Activated T-helper 1 cell treated with Interleukin-2 at 50 U/mL for 16 hours (primary cell): ENCODE results near the gene BIRC2.
"Not testable (repeated sequence)": the region's sequence is repeated elsewhere in the genome, so short reads cannot be mapped to it uniquely, and the experiment has no call there.

Experiments
- DNase-seq: peaks from one replicate; pipeline ENCODE4 v3.0.0-alpha.2; 2020; ENCODE audit warnings: low read depth

Gene BIRC2

GRCh38 chr11:102323542-102324251 lies 23.3 kb upstream of the BIRC2 start:
- no peak for DNase-seq

- DNase-seq: no peak
These were observed 21.9 kb upstream of the BIRC2 start for GRCh38 chr11:102325088-102325487.

DNA sequence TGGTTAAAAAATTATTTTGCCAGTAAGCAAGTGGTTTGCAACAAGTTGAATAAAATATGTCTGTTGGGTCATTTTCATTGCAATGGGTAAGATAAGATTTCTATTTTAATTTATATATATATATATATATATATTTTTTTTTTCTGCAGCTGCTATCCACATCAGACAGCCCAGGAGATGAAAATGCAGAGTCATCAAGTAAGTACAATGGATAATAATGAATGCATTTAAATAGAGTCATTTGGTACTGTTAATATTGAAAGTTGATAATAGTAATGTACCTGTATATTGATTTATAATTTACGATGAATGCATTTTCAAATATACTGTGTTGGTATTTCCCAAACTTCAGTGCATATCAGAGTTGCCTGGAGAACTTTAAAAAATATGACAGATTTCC lies 18.3 kb upstream of the BIRC2 start:
- no peak for DNase-seq

DNA sequence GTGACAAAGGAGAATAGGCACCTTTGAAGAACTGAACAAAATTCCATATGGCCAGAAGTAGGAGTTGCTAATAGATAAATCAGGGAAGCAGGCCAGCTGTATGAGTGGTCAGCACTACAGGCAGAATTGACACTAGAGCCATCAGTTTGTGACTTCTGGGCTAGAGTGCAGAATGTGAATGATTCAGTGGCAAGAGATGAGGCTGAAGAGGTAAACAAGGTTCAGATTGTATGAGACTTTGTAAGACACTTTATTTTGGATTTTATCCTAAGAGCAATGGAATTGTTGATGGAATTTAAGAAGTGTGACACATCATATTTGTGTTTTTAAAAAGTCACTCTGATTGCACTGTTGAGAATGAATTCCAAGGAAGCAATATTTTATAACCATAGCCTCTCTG lies 16.8 kb upstream of the BIRC2 start:
- DNase-seq: no peak

DNA sequence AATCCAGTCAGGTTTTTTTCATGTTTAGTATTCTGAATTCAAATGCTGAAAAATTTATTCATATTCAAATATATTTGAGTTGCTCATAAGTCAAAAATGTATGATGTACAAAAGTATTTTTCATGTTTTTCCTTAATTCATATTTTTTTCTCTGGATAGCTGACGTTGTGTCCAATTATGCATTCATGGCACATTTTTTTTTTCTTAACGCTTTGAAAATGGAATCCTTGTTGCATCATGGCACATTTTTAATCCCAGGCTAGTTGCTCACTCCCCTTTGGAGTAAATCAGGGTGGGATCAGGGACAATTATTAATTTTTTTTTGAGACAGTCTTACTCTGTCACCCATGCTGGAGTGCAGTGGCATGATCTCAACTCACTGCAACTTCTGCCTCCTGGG lies 15.7 kb upstream of the BIRC2 start:
- no peak for DNase-seq

- no peak for DNase-seq
These were observed 14.4 kb upstream of the BIRC2 start for GRCh38 chr11:102332611-102332994.

DNA sequence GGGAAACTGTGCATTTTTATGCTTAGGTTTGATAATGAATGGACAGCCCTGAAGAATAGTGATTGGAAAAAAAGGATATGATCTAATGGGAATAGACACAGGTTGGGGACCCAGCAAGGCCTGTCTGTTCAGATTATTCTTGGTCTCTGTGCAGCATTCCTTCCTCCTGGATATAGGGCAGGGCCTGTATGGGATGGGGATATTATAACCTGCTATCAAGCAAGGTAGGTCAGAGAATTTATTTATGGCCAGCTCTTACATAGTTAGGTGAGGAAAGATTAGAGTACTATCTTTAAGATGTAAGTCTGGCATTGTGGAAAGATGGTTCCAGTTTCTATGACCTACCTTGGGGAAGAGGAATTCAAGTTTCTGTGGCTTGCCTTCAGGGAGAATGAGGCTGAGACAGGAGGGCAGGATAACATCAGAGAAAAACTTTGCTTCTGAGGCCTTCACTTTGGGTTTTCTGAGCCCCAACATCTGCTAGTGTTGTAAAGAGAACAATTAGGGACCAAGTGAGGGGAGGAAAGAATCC lies 8.5 kb upstream of the BIRC2 start:
- no peak for DNase-seq

DNA sequence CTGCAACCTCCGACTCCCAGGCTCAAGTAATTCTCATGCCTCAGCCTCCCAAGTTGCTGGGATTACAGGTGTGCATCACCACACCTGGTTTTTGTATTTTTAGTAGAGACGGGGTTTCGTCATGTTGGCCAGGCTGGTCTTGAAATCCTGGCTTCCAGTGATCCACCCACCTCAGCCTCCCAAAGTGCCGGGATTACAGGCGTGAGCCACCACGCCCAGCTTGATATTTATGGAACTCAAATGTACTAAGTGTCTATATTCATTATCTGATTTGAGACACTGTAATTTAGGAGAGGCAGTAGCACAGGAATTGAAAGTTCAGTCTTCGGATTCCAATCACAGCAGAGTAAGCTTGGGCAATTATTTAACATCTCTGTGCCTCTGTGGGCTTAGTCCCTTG lies 5.7 kb upstream of the BIRC2 start:
- DNase-seq: not testable (repeated sequence)

GRCh38 chr11:102341844-102342318 lies 5.1 kb upstream of the BIRC2 start:
- peak; percentile 39 for DNase-seq

- DNase-seq: no peak
These were observed 3.2 kb upstream of the BIRC2 start for GRCh38 chr11:102343809-102344208.

- DNase-seq: no peak
These were observed 1.1 kb upstream of the BIRC2 start for GRCh38 chr11:102345904-102346303.

GRCh38 chr11:102346456-102346747 lies 612 bp upstream of the BIRC2 start:
- no peak for DNase-seq

GRCh38 chr11:102347462-102348370 lies 702 bp downstream of the BIRC2 start:
- DNase-seq: no peak

- DNase-seq: no peak
These were observed 10.1 kb downstream of the BIRC2 start for GRCh38 chr11:102357116-102357515.

GRCh38 chr11:102359372-102359771 lies 12.4 kb downstream of the BIRC2 start:
- no peak for DNase-seq

GRCh38 chr11:102360681-102361080 lies 13.7 kb downstream of the BIRC2 start:
- DNase-seq: no peak

- peak; percentile 25 for DNase-seq
These were observed 14.3 kb downstream of the BIRC2 start for GRCh38 chr11:102361086-102362031.

DNA sequence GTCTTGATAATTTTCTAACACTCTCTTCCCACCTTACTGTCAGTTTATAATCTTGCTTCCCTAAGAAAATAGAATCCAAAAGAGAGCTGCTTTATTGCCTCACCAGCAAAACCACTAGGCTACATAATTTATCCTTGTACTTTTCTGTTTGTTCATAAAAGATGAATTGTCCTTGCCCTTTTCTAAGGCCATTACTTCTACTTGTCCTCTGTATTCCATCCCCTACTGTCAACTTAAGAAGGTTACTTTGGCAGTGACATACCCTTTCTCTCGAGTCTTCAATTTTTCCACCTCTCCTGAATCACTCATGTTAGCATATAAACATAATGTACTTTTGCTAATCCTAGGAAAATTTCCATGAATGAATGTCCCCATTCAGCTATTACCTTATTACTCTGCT lies 18.0 kb downstream of the BIRC2 start:
- no peak for DNase-seq

GRCh38 chr11:102367364-102367763 lies 20.4 kb downstream of the BIRC2 start:
- DNase-seq: no peak

- no peak for DNase-seq
These were observed 21.5 kb downstream of the BIRC2 start for GRCh38 chr11:102368472-102368871.

GRCh38 chr11:102374633-102375424 lies 27.8 kb downstream of the BIRC2 start:
- not testable (repeated sequence) for DNase-seq
